ENCODE measurements around the gene METTL9. TPM values are rescaled to one million over a fixed set of nuclear protein-coding genes. Genes with fewer than 3 reads are reported as not detected.

Gene METTL9
- total RNA-seq, 1 experiment from 2014 or later: 50.7 TPM

DNA sequence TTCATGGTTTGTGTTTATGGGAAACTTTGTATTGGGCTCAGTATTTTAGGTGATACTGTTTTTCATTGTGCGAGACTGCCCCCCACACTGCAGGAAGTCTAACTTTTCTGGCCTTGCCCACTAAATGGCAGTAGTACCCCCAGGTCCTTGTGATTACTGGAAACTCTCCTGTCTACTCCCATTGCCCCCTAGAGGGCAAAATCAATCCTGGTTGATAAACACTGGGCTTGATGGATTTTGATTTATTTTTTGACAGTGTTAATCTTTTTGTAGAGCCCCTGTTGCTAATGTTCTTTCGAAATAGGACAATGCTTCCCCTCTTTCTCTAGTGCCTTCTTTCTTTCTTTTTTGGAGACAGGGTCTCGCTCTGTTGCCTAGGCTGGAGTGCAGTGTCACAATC lies 15.5 kb downstream of the METTL9 start:
- POLR2A ChIA-PET: no interaction called here
- Mint-ChIP-seq H3K36me3 (ENCODE audit: insufficient read depth, unreplicated experiment) (peaks cover 13% of the 10 kb centered on the region), H3K27me3 (ENCODE audit: insufficient read depth, unreplicated experiment) (no peaks in the 10 kb centered on the region), H3K4me3 (ENCODE audit: unreplicated experiment) (no peak overlapping the region), H3K9me3 (ENCODE audit: unreplicated experiment) (no peaks in the 10 kb centered on the region), H3K27ac (ENCODE audit: unreplicated experiment) (no peak overlapping the region), H3K4me1 (ENCODE audit: low read depth, unreplicated experiment) (peaks cover 4% of the 10 kb centered on the region)
- intact Hi-C loops (cut with micrococcal nuclease; ENCODE audit: unreplicated experiment): no loop called here
- TF ChIP-seq, protein P1, sequence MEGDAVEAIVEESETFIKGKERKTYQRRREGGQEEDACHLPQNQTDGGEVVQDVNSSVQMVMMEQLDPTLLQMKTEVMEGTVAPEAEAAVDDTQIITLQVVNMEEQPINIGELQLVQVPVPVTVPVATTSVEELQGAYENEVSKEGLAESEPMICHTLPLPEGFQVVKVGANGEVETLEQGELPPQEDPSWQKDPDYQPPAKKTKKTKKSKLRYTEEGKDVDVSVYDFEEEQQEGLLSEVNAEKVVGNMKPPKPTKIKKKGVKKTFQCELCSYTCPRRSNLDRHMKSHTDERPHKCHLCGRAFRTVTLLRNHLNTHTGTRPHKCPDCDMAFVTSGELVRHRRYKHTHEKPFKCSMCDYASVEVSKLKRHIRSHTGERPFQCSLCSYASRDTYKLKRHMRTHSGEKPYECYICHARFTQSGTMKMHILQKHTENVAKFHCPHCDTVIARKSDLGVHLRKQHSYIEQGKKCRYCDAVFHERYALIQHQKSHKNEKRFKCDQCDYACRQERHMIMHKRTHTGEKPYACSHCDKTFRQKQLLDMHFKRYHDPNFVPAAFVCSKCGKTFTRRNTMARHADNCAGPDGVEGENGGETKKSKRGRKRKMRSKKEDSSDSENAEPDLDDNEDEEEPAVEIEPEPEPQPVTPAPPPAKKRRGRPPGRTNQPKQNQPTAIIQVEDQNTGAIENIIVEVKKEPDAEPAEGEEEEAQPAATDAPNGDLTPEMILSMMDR (IDR thresholded peaks at IDR 0.05; ENCODE audit: insufficient read depth in 1 of 2, low read depth in 1 of 2, low read length in 1 of 2, severe bottlenecking in 1 of 2, unreplicated experiment in 1 of 2): no peak
- Histone ChIP-seq H3K36me3 (ENCODE audit: control insufficient read depth, insufficient read depth, low read length) (no peaks in the 10 kb centered on the region), H3K27me3 (replicated peaks; ENCODE audit: control insufficient read depth, insufficient read depth, low read length) (no peaks in the 10 kb centered on the region), H3K4me1 (no peaks in the 10 kb centered on the region; the same call in 1 of the 2 replicates), H3K9me3 (no peaks in the 10 kb centered on the region), H3K4me3 (ENCODE audit: low read depth, low read length) (no peak overlapping the region)
- DNase-seq: no peak
- BruUV-seq (replicated peaks): no TSS peak
- CTCF ChIA-PET: no interaction called here

DNA sequence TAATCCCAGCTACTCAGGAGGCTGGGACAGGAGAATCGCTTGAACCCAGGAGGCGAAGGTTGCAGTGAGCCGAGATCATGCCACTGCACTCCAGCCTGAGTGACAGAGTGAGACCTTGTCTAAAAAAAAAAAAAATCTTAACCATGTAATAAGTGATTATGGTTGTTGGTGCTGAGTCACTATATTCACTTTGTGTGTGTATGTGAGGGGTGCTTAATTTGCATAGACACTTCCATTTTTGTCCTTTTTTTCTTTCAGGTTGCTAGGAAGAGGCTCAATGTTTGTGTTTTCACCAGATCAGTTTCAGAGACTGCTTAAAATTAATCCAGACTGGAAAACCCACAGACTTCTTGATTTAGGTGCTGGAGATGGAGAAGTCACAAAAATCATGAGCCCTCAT lies 18.2 kb downstream of the METTL9 start:
- CTCF ChIA-PET: no interaction called here
- no peak overlapping the region for H3K4me3 Mint-ChIP-seq (ENCODE audit: unreplicated experiment)
- no peak for DNase-seq
- no peak overlapping the region for H3K4me3 ChIP-seq (ENCODE audit: low read depth, low read length)
- H3K27ac Mint-ChIP-seq (ENCODE audit: unreplicated experiment): no peak overlapping the region
- no peaks in the 10 kb centered on the region for H3K4me1 ChIP-seq
- H3K27me3 Mint-ChIP-seq (ENCODE audit: insufficient read depth, unreplicated experiment): no peaks in the 10 kb centered on the region
- POLR2A ChIA-PET: no interaction called here
- peaks cover 7% of the 10 kb centered on the region for H3K4me1 Mint-ChIP-seq (ENCODE audit: low read depth, unreplicated experiment)
- no TSS peak for BruUV-seq (replicated peaks)
- TF ChIP-seq, protein P1 (IDR thresholded peaks at IDR 0.05; ENCODE audit: insufficient read depth in 1 of 2, low read depth in 1 of 2, low read length in 1 of 2, severe bottlenecking in 1 of 2, unreplicated experiment in 1 of 2): no peak
- H3K9me3 Mint-ChIP-seq (ENCODE audit: unreplicated experiment): no peaks in the 10 kb centered on the region
- intact Hi-C loops (cut with micrococcal nuclease; ENCODE audit: unreplicated experiment): no loop called here
- H3K9me3 ChIP-seq: no peaks in the 10 kb centered on the region
- H3K36me3 ChIP-seq (ENCODE audit: control insufficient read depth, insufficient read depth, low read length): no peaks in the 10 kb centered on the region
- no peaks in the 10 kb centered on the region for H3K27me3 ChIP-seq (replicated peaks; ENCODE audit: control insufficient read depth, insufficient read depth, low read length)
- peaks cover 15% of the 10 kb centered on the region for H3K36me3 Mint-ChIP-seq (ENCODE audit: insufficient read depth, unreplicated experiment)

DNA sequence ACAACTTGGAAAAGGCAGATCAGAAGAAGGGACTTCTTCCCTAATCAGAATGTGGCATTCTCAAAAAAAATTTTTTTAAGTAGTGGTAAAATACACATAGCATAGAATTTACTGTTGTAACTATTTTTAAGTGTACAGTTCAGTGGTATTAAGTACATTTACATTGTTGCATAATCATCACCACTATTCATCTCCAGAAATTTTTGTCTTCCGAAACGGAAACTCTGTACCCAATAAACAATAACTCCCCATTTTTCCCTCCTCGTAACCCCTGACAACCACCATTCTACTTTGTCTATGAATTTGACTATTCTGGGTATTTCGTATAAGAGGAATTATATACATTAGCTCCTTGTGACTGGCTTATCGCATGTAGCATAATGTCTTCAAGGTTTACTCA lies 18.9 kb downstream of the METTL9 start:
- Histone ChIP-seq H3K4me1 (no peaks in the 10 kb centered on the region), H3K9me3 (no peaks in the 10 kb centered on the region), H3K36me3 (ENCODE audit: control insufficient read depth, insufficient read depth, low read length) (no peaks in the 10 kb centered on the region), H3K27me3 (replicated peaks; ENCODE audit: control insufficient read depth, insufficient read depth, low read length) (no peaks in the 10 kb centered on the region), H3K4me3 (ENCODE audit: low read depth, low read length) (no peak overlapping the region)
- peaks cover 7% of the 10 kb centered on the region for H3K4me1 Mint-ChIP-seq (ENCODE audit: low read depth, unreplicated experiment)
- no peaks in the 10 kb centered on the region for H3K9me3 Mint-ChIP-seq (ENCODE audit: unreplicated experiment)
- DNase-seq: no peak
- ChIA-PET POLR2A (no interaction called here), CTCF (no interaction called here)
- no TSS peak for BruUV-seq (replicated peaks)
- intact Hi-C loops (cut with micrococcal nuclease; ENCODE audit: unreplicated experiment): no loop called here
- H3K27me3 Mint-ChIP-seq (ENCODE audit: insufficient read depth, unreplicated experiment): no peaks in the 10 kb centered on the region
- H3K27ac Mint-ChIP-seq (ENCODE audit: unreplicated experiment): no peak overlapping the region
- TF ChIP-seq, protein P1 (IDR thresholded peaks at IDR 0.05; ENCODE audit: insufficient read depth in 1 of 2, low read depth in 1 of 2, low read length in 1 of 2, severe bottlenecking in 1 of 2, unreplicated experiment in 1 of 2): no peak
- no peak overlapping the region for H3K4me3 Mint-ChIP-seq (ENCODE audit: unreplicated experiment)
- peaks cover 15% of the 10 kb centered on the region for H3K36me3 Mint-ChIP-seq (ENCODE audit: insufficient read depth, unreplicated experiment)

Measured in Caco-2 (cell line).